GM18520 (cell line): ENCODE data around the gene TERT.
"Not testable (repeated sequence)": the region's sequence is repeated elsewhere in the genome, so short reads cannot be mapped to it uniquely, and the experiment has no call there.

Experiments used
- ATAC-seq: cut with Tn5 transposase; IDR thresholded peaks from one replicate; pipeline ENCODE4 v1.9.1; 2021; ENCODE audit not compliant: unreplicated experiment

TERT gene

DNA sequence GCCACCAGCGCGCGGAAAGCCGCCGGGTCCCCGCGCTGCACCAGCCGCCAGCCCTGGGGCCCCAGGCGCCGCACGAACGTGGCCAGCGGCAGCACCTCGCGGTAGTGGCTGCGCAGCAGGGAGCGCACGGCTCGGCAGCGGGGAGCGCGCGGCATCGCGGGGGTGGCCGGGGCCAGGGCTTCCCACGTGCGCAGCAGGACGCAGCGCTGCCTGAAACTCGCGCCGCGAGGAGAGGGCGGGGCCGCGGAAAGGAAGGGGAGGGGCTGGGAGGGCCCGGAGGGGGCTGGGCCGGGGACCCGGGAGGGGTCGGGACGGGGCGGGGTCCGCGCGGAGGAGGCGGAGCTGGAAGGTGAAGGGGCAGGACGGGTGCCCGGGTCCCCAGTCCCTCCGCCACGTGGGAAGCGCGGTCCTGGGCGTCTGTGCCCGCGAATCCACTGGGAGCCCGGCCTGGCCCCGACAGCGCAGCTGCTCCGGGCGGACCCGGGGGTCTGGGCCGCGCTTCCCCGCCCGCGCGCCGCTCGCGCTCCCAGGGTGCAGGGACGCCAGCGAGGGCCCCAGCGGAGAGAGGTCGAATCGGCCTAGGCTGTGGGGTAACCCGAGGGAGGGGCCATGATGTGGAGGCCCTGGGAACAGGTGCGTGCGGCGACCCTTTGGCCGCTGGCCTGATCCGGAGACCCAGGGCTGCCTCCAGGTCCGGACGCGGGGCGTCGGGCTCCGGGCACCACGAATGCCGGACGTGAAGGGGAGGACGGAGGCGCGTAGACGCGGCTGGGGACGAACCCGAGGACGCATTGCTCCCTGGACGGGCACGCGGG is at the start of gene TERT:
Gene TERT (minus strand): TSS at position 234 of the 815 bp plus-strand sequence. CDS start 79 bp downstream, at position 155.
- ATAC-seq: no peak

DNA sequence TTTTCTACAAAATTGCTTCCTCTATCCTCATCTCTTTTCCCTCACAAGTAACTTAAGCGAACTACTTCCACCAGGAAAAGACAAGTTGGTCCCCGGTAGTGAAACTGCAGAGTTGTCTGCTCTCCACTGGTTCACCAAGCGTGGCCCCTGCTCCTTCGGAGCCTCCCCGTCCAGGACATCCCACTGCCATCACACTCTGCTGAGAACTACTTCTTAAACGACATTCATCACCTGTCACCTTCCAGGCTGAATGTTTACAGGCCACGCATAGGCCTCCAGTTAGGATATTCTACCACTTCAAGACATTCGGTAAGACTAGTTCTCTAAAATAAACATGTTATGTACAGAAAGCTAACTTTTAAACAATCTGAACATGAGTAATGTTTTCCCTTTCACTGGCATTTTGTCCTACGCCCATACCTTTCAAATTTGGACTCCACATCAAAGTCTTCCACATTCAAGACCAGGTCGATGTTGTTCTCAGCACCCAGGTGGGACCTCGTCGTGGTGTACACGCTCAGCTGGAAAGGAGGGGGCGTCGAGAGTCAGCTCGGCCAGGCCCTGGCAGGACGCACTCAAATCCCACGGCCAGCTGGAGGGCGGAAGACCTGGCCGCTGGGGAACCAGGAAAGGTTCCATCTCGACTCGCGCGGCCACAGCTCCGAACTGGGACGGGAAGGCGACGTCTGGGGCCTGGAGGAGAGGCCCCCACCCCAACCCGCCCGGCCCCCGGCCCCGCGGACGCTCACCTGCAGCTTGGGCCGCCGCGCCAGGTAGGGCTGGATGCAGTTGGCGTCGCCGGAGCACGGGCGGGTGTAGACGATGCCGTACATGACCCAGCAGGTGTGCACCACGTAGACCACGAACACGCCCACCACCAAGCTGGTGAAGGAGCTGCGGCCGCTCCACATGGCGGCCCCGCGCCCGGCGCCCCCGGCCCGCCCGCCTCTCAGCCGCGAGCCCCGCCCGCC is 49.3 kb upstream of the TERT start:
- ATAC-seq: no peak

DNA sequence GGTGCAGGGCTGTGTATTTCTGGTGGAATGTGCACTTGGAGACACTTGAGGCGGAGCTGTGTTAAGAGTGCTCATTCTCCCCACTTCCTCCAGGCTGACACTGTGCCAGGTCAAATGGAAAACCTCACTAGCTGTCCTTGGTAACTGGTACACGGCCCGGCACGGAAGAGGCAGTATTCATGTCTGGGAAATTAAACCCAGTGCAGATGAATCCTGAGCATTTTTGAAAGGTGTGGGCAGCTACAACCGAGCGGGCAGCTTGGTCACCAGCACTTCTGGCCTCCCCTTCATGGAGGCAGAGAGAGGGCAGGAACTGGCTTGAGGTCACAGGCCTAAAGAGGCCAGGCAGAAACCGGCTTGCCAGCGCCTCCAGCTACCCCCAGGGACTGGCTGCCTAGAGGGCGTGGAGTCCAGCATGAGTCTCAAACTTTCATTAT is 48.5 kb upstream of the TERT start:
- no peak for ATAC-seq

DNA sequence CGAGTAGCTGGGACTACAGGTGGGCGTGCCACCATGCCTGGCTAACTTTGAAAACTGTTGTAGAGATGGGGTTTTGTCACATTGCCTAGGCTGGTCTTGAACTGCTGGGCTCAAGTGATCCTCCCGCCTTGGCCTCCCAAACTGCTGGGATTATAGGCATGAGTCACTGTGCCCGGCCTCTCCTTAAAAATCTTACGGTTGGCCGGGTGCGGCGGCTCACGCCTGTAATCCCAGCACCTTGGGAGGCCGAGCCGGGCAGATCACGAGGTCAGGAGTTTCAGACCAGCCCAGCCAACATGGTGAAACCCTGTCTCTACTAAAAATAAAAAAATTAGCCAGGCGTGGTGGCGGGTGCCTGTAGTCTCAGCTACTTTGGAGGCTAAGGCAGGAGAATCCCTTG is 47.8 kb upstream of the TERT start:
- not testable (repeated sequence) for ATAC-seq

DNA sequence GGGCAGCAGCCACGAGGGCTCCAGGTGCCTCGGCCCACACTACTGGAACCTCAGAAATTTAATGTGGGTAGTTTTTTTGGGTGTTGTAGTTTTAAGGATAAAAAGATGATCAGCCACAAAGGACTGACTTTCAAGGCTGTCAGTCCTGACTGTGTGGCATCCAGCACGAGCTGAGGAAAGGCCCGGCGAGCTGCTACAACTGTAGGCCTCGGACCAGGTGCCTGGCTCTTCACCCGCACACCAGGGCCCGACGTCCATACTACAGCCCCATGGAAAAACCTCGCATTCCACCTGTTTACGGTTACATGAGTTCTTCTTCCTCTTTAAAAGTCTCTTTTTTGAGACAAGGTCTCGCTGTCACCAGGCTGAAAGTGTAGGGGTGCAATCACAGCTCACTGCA is 47.4 kb upstream of the TERT start:
- ATAC-seq: no peak

DNA sequence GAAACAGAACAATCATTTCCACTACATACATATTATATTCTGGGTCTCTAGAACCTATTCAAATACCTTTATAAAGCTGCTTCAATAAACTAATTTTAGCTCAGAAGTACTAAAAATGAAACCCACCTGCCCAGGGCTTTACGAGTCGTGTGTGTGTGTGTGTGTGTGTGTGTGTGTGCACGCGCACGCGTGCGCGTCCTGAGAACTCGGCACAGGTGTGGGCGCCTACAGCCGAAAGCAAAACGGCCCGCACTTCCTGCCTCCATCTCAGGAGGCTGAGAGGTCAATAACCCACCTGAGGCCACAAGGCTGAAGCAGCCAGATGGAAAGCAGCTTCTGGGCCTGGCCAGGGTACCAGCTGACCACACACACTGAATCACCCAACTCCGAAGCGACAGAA is 47.0 kb upstream of the TERT start:
- no peak for ATAC-seq

DNA sequence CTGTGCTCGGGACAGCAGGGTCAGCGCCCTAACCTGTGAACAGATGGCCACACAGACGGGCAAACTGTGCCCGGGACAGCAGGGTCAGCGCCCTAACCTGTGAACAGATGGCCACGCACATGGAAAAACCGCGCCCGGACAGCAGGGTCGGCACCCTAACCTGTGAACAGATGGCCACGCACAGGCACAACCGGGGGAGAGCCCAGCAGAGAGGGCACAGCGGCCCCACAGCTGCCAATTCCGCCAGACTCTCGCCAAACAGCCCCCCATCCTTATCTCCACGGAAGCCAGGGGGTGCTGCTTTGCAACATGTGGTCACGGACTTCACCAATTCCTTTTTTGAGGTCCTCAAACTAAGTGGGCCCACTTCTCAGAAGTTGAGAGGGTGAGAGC is 44.9 kb upstream of the TERT start:
- ATAC-seq: not testable (repeated sequence)

DNA sequence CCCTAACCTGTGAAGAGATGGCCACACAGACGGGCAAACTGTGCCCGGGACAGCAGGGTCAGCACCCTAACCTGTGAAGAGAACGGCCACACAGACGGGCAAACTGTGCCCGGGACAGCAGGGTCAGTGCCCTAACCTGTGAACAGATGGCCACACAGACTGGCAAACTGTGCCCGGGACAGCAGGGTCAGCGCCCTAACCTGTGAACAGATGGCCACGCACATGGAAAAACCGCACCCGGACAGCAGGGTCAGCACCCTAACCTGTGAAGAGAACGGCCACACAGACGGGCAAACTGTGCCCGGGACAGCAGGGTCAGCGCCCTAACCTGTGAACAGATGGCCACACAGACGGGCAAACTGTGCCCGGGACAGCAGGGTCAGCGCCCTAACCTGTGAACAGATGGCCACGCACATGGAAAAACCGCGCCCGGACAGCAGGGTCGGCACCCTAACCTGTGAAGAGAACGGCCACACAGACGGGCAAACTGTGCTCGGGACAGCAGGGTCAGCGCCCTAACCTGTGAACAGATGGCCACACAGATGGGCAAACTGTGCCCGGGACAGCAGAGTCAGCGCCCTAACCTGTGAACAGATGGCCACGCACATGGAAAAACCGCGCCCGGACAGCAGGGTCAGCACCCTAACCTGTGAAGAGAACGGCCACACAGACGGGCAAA is 44.4 kb upstream of the TERT start:
- ATAC-seq: not testable (repeated sequence)

DNA sequence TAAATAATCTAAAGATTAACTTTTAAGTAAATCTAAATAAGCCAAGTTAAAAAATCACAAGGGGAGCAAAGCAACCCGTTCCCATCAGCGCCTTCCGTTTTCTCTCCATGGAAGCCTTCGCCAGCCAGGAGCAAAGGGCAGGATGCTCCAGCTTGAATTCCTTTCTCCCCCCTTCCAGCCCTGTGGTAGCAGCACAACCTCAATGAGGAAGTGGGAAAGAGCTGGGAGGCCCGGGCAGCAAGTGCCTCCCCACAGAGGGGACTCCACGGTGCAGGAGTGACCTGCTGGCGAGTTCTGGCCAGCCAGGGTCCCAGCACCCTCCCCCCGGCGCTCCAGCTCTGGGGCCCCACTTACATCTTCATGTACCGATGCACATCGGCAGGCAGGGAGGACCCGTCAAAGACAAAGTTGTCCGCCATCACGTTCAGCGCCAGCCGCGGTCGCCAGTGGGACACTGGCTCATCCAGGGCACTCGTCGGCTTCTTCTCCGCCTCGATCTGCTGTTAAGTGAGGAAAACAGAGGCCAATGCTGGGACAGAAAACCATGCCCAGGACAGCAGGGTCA is 43.7 kb upstream of the TERT start:
- ATAC-seq: no peak

DNA sequence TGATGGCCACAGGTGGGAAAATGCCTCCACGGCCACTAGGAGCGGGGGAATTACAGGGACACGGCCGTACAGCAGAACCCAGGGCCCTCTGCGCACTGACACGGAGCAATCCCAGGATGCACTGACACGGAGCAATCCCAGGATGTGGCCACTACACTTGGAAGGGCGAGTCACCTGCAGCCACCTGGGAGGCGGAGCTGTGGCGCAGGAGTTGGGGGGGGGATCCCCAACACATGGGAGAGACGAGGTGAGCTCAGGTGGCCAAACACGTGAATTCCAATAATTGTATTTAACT is 43.3 kb upstream of the TERT start:
- ATAC-seq: no peak

DNA sequence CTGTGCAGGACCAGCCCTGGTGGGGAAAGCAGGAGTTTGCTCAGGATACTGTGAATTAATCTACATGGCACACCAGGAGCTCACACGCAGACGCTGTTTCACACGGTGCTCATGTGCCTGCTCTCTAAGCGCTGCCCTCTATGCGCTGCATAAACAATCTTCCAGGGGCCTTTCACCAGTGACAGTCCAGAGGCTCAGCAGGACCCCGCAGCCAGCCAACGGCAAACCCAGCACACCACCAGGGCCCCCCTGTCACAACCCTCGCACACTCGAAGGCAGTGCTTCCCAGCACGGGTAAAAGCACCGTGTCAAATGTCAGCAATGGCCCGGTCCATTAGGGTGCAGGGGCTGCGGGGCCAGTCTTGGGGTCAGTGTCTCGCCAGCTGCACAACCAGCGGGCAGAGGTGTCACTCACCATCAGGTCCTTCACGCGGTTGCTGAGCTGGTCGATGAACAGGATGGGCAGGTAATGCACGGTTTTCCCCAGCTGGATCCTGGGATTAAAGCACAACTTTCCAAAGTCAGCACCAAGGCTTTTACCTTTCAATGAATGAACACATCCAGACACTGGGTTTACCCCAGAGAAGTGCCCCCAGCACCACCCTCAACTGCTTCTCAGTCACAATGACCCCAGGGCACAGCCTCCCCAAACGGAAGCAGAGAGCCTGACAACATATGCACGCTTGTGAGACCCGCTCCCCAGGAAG is 42.8 kb upstream of the TERT start:
- ATAC-seq: no peak

DNA sequence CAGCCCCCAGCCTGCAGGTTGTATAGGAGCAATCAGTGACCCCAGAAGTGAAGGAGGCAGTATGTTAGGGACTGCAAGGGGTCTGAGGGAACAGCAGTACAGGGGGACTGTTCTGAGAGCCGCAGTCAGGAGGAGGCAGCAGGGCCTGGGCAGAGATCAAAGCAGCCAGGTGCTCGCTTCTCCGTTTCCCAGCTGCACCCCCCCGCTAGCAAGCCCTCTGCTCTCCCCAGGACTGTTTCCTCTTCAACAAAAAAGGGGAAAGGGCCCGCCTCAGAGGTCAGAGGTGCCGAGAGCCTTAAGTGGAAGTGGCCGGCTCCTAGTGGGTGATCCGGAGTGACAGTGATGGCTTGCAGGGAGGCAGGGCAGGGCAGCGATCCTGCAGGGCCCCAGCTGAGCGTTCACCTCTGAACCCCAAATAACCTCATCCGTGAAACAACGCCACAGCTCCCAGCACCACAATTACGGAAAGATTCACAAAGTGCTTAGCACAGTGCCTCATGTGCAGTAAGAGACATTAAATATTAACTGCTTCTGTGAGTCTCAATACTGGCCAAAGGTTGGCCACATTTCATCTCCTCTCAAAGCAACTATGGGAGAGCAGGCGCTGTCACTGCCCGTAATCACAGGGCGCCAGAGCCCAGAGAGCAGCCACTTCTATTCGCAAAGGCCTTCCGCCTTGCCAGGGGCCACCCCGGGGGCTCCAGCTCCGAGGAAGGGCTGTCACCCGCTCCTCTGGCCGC is 42.1 kb upstream of the TERT start:
- no peak for ATAC-seq

DNA sequence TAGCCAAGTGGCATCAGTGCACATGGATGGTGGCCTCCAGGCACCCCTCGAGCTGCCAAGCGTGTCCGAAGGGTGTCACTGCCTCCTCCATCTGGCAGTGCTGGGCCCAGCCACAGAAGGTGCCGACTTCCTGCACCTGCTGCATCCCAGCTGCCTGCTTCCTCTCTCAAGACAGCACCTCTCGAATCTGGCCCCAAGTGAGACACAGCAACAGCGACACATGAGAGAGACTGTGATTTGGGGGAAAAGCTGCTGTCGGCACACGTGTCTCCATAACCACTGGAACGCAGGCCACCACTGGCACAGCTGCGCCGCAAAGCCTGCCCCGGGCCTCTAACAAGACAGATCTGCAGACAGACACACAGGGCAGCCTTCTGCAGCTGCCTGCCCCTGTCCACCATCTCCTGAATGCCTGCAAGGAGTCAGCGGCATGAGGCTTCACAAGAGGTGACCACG is 41.3 kb upstream of the TERT start:
- no peak for ATAC-seq

DNA sequence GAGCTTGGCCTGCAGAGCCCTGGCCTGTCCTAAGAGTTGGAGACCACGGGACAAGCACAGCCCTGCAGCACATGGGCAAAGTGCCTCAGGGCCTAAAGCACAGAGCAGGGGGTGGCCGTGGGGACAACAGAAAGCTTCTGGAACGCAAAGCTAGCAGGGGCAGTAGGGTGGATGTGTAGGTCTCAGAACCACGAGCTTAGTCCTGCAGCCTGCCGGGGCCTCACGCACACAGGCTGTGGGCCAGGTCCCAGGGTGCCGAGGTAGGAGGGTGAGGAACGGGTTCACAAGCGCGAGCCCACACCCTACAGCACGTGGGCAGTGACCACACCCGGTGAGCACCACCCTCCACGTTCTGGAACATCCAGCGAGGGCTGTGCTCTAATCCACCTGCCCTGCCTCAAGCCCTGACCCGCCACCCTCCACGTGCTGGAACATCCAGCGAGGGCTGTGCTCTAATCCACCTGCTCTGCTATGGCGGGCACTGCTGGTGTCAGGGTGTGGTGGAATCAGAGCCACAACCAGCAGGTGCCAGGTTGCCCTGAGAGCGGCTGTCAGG is 40.8 kb upstream of the TERT start:
- ATAC-seq: no peak

DNA sequence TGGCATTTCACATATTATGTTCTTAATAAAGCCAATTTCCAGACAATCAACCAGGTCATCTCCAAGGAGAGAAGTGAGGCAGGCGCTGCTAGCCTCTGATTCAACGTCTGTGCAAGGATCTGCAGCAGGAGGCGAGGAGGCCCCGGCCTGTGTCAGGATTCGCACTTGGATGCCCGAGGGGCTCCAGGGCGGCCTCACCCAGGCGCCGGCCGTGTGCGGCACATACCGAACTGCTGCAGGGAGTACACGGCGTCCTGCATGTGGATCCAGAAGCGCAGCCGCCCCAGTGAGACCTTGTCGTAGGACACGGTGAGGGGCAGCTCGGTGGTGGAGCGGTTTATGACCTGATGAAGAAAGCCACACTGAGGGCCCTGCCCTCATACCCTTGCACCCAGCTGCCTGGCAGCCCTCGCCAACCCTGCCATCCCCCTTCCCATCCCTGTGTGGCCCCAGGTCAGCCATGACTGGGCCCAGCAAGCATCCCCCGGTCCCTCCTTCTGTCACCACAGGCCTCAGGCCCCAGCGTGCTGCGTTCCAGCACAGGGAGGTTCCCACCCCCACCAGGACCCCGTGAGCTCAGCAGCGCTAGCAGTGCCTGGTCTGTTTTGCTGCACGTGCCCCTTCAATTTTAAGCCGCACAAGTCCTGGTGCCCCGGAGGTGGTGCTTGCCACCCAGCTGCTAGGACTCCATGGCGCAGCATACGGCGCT is 40.1 kb upstream of the TERT start:
- ATAC-seq: no peak

DNA sequence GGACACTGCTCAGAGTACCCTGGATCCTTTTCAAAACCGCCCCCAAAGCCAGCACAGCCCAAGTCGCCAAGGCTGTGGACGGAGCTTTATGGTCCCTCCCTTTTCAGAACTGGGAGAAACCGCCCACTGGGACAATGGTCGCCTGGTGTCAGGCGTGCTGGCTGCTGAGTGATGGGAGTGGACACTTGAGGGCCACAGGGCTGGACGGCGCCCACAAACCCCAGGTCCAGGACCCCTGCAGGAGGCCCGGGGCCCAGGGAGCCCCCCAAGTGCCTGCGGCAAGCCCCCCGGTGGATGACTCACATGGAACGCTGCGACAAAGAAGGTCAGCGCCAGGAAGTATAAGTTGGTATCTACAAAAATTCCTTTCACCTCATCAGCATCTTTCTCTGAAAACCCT is 39.1 kb upstream of the TERT start:
- ATAC-seq: no peak

DNA sequence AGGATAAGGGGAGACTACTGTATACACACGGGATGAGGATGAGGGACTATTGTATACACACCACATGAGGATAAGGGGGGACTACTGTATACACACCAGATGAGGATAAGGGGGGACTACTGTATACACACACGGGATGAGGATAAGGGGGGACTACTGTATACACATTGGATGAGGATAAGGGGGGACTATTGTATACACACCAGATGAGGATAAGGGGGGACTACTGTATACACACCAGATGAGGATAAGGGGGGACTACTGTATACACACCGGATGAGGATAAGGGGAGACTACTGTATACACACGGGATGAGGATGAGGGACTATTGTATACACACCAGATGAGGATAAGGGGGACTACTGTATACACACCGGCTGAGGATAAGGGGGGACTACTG is 38.4 kb upstream of the TERT start:
- not testable (repeated sequence) for ATAC-seq

DNA sequence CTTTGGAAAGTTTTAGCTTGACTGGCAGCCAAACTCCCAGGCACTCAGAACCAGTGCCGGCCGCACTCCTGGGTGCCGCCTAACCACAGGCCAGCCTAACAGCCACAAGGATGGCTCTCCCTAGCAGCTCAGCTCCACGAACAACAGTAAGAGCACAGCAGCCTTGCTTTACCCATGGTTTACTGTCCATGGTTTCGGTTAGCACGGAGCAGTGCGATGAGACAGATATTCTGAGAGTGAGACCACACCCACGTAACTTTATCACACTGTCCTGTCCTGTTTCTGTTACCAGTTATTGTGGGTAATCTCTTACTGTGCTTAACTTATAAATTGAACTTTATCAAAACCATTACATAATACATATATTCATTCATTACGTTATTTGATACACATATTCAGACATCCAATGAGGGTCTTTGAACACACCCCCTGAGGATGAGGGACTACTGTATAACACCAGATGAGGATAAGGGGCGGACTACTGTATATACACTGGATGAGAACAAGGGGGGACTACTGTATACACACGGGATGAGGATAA is 37.7 kb upstream of the TERT start:
- ATAC-seq: no peak
